DND-41 (cell line): ENCODE results near the gene DNAJC12.

Experiments
- ATAC-seq: fragments of 200-7000 bp; cut with Tn5 transposase; 3 replicates; pipeline ENCODE4 v1.9.1; 2021; ENCODE audit warnings: low read depth; ENCODE audit not compliant: insufficient read depth
- DNase-seq: peaks from one replicate; pipeline ENCODE4 v3.0.0-alpha.2; 2020
- H2AFZ ChIP-seq: 2 replicates; pipeline ENCODE4 v1.6.0; 2012; ENCODE audit warnings: low read depth, low read length
- H3K27ac ChIP-seq: 2 replicates; pipeline ENCODE4 v1.5.1; 2012; ENCODE audit warnings: low read length, inconsistent platforms
- H3K27me3 ChIP-seq: fragments of 200-600 bp; sonication (generic); 2 replicates; pipeline ENCODE4 v1.6.0; 2012; ENCODE audit warnings: low read length, mild to moderate bottlenecking, inconsistent platforms; ENCODE audit not compliant: insufficient read depth, poor library complexity
- H3K36me3 ChIP-seq: 2 replicates; pipeline ENCODE4 v1.5.1; 2012; ENCODE audit warnings: low read length, inconsistent platforms; ENCODE audit not compliant: insufficient read depth
- H3K4me1 ChIP-seq: 2 replicates; pipeline ENCODE4 v1.5.1; 2012; ENCODE audit warnings: mild to moderate bottlenecking, low read length; ENCODE audit not compliant: insufficient read depth
- H3K4me2 ChIP-seq: 2 replicates; pipeline ENCODE4 v1.6.0; 2012; ENCODE audit warnings: mild to moderate bottlenecking, moderate library complexity, low read length, inconsistent platforms; ENCODE audit not compliant: insufficient read depth
- H3K4me3 ChIP-seq, 2 experiments: fragments of 200-600 bp in 1 of 2; shearing (Covaris generic) in 1 of 2; 2 replicates each; pipeline ENCODE4 v1.5.1; 2012 to 2016; ENCODE audit warnings: inconsistent platforms in 2 of 2, low read length in 2 of 2, mild to moderate bottlenecking in 2 of 2, low read depth in 1 of 2, moderate library complexity in 1 of 2
- H3K79me2 ChIP-seq: 2 replicates; pipeline ENCODE4 v1.6.0; 2012; ENCODE audit warnings: low read length, inconsistent platforms; ENCODE audit not compliant: insufficient read depth
- H3K9ac ChIP-seq: 2 replicates; pipeline ENCODE4 v1.6.0; 2012; ENCODE audit warnings: low read depth, mild to moderate bottlenecking, inconsistent platforms, low read length, moderate library complexity
- H3K9me3 ChIP-seq: 2 replicates; pipeline ENCODE4 v1.5.1; 2012; ENCODE audit warnings: low read length, moderate library complexity, mild to moderate bottlenecking, inconsistent platforms; ENCODE audit not compliant: insufficient read depth, severe bottlenecking
- H4K20me1 ChIP-seq: 2 replicates; pipeline ENCODE4 v1.6.0; 2012; ENCODE audit warnings: low read length; ENCODE audit not compliant: insufficient read depth
- EZH2 ChIP-seq: IDR thresholded peaks from 3 replicates; pipeline ENCODE4 v1.6.1; 2012; ENCODE audit warnings: borderline replicate concordance, low read depth, mild to moderate bottlenecking, moderate library complexity, low read length, inconsistent platforms; ENCODE audit not compliant: severe bottlenecking
- TF ChIP-seq, protein P1 (sequence below): IDR thresholded peaks from 2 replicates; pipeline ENCODE4 v1.5.1; 2012; ENCODE audit warnings: borderline replicate concordance, low read length, moderate library complexity, mild to moderate bottlenecking; ENCODE audit not compliant: poor library complexity, severe bottlenecking; ENCODE audit errors: extremely low read depth

Gene DNAJC12

DNA sequence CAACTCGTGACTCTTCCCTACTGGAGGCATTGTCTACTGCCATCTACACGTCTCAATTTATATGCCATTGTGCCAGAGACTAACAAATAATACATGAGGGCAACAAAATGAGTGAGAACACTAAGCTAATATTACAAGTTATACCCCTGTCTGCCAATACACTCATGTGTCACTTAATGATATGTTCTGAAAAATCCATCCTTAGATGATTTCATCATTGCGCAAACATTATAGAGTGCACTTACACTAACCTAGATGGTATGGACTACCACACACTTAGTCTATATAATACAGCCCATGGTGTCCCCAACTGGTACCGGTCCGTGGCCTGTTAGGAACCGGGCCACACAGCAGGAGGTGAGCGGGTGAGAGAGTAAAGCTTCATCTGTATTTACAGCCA lies 77.7 kb downstream of the DNAJC12 start:
- no peaks in the 10 kb centered on the region for H3K9me3 ChIP-seq
- peaks cover 12% of the 10 kb centered on the region for H3K4me1 ChIP-seq
- H3K27me3 ChIP-seq, result peaks cover 8% of the 10 kb centered on the region
- no peaks in the 10 kb centered on the region for H3K36me3 ChIP-seq
- TF ChIP-seq EZH2, result no peak
- TF ChIP-seq, protein P1, sequence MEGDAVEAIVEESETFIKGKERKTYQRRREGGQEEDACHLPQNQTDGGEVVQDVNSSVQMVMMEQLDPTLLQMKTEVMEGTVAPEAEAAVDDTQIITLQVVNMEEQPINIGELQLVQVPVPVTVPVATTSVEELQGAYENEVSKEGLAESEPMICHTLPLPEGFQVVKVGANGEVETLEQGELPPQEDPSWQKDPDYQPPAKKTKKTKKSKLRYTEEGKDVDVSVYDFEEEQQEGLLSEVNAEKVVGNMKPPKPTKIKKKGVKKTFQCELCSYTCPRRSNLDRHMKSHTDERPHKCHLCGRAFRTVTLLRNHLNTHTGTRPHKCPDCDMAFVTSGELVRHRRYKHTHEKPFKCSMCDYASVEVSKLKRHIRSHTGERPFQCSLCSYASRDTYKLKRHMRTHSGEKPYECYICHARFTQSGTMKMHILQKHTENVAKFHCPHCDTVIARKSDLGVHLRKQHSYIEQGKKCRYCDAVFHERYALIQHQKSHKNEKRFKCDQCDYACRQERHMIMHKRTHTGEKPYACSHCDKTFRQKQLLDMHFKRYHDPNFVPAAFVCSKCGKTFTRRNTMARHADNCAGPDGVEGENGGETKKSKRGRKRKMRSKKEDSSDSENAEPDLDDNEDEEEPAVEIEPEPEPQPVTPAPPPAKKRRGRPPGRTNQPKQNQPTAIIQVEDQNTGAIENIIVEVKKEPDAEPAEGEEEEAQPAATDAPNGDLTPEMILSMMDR, result no peak
- no peak for ATAC-seq
- no peaks in the 10 kb centered on the region for H3K79me2 ChIP-seq
- H3K4me2 ChIP-seq, result no peak overlapping the region
- H3K4me3 ChIP-seq, result no peak overlapping the region
- H3K27ac ChIP-seq, result no peak overlapping the region
- no peak overlapping the region for H3K9ac ChIP-seq
- H4K20me1 ChIP-seq, result no peaks in the 10 kb centered on the region
- H2AFZ ChIP-seq, result no peak overlapping the region
- DNase-seq, result no peak
